H9 (cell line): Measurements from ENCODE around the gene DPH6. TPM values are rescaled to one million over a fixed set of nuclear protein-coding genes. Genes with fewer than 3 reads are reported as not detected.

ENCODE experiments used
- DNase-seq: peaks from one replicate; pipeline ENCODE4 v3.0.0-alpha.2; 2017
- H2AFZ ChIP-seq: one replicate; pipeline ENCODE4 v1.6.1; 2013; ENCODE audit warnings: mild to moderate bottlenecking, low read length, control low read depth, moderate library complexity
- H2AK5ac ChIP-seq: 2 replicates; pipeline ENCODE4 v1.6.1; 2013; ENCODE audit warnings: low read length, control low read depth, mixed read lengths; ENCODE audit not compliant: insufficient read length
- H2BK120ac ChIP-seq: one replicate; pipeline ENCODE4 v1.6.1; 2013; ENCODE audit warnings: low read depth, mild to moderate bottlenecking, low read length, control low read depth, inconsistent platforms; ENCODE audit not compliant: poor library complexity, severe bottlenecking
- H2BK12ac ChIP-seq: 2 replicates; pipeline ENCODE4 v1.6.1; 2013; ENCODE audit warnings: low read length, control low read depth, mixed read lengths, low read depth; ENCODE audit not compliant: insufficient read length
- H2BK15ac ChIP-seq: 2 replicates; pipeline ENCODE4 v1.6.1; 2013; ENCODE audit warnings: low read depth, low read length, control low read depth
- H2BK20ac ChIP-seq: one replicate; pipeline ENCODE4 v1.6.1; 2013; ENCODE audit warnings: low read depth, mild to moderate bottlenecking, low read length, control low read depth, inconsistent platforms; ENCODE audit not compliant: poor library complexity, severe bottlenecking
- H2BK5ac ChIP-seq: 2 replicates; pipeline ENCODE4 v1.6.1; 2013; ENCODE audit warnings: low read length, control low read depth, mixed read lengths; ENCODE audit not compliant: insufficient read length
- H3K14ac ChIP-seq: 2 replicates; pipeline ENCODE4 v1.6.1; 2013; ENCODE audit warnings: low read length, control low read depth; ENCODE audit not compliant: insufficient read depth
- H3K18ac ChIP-seq: 2 replicates; pipeline ENCODE4 v1.6.1; 2013; ENCODE audit warnings: low read depth, mild to moderate bottlenecking, mixed read lengths, low read length, control low read depth; ENCODE audit not compliant: insufficient read length
- H3K23ac ChIP-seq: 2 replicates; pipeline ENCODE4 v1.6.1; 2013; ENCODE audit warnings: low read length, control low read depth, mixed read lengths, low read depth; ENCODE audit not compliant: insufficient read length
- H3K23me2 ChIP-seq: 2 replicates; pipeline ENCODE4 v1.6.1; 2013; ENCODE audit warnings: low read depth, mild to moderate bottlenecking, mixed read lengths, low read length, control low read depth; ENCODE audit not compliant: insufficient read length, poor library complexity, severe bottlenecking
- H3K27ac ChIP-seq: 2 replicates; pipeline ENCODE4 v1.5.1; 2013; ENCODE audit warnings: low read length, control low read depth, mixed read lengths, low read depth; ENCODE audit not compliant: insufficient read length
- H3K27me3 ChIP-seq: 2 replicates; pipeline ENCODE4 v1.6.1; 2013; ENCODE audit warnings: low read length, control low read depth, inconsistent platforms; ENCODE audit not compliant: insufficient read depth
- H3K4ac ChIP-seq: 2 replicates; pipeline ENCODE4 v1.6.1; 2013; ENCODE audit warnings: low read depth, mild to moderate bottlenecking, control low read depth, inconsistent platforms, low read length, moderate library complexity
- H3K4me1 ChIP-seq: 2 replicates; pipeline ENCODE4 v1.6.1; 2013; ENCODE audit warnings: low read length, control low read depth, inconsistent platforms; ENCODE audit not compliant: insufficient read depth
- H3K4me2 ChIP-seq: 2 replicates; pipeline ENCODE4 v1.6.1; 2013; ENCODE audit warnings: low read length, control low read depth, mixed read lengths; ENCODE audit not compliant: insufficient read length, insufficient read depth
- H3K56ac ChIP-seq: 2 replicates; pipeline ENCODE4 v1.6.1; 2013; ENCODE audit warnings: low read depth, mild to moderate bottlenecking, mixed read lengths, low read length, control low read depth; ENCODE audit not compliant: insufficient read length
- H3K79me1 ChIP-seq: 2 replicates; pipeline ENCODE4 v1.6.1; 2013; ENCODE audit warnings: low read depth, mild to moderate bottlenecking, moderate library complexity, low read length, control low read depth, inconsistent platforms; ENCODE audit not compliant: insufficient read depth, poor library complexity, severe bottlenecking
- H3K79me2 ChIP-seq: 2 replicates; pipeline ENCODE4 v1.6.1; 2013; ENCODE audit warnings: low read length, control low read depth, inconsistent platforms; ENCODE audit not compliant: insufficient read depth
- H3K9ac ChIP-seq: 2 replicates; pipeline ENCODE4 v1.6.1; 2013; ENCODE audit warnings: low read length, control low read depth, mixed read lengths; ENCODE audit not compliant: insufficient read length; ENCODE audit errors: extremely low read depth
- H3K9me3 ChIP-seq: one replicate; pipeline ENCODE4 v1.6.1; 2013; ENCODE audit warnings: low read depth, low read length, inconsistent platforms; ENCODE audit not compliant: control insufficient read depth
- H3T11ph ChIP-seq: one replicate; pipeline ENCODE4 v1.6.1; 2013; ENCODE audit warnings: mild to moderate bottlenecking, low read length, control low read depth, inconsistent platforms
- H4K20me1 ChIP-seq: one replicate; pipeline ENCODE4 v1.6.1; 2013; ENCODE audit not compliant: control insufficient read depth, insufficient read length, insufficient read depth
- H4K5ac ChIP-seq: 2 replicates; pipeline ENCODE4 v1.6.1; 2013; ENCODE audit warnings: low read depth, mild to moderate bottlenecking, mixed read lengths, low read length, control low read depth; ENCODE audit not compliant: insufficient read length
- H4K8ac ChIP-seq: replicated peaks from 2 replicates; pipeline ENCODE4 v1.6.1; 2013; ENCODE audit warnings: low read length, control low read depth, mixed read lengths, low read depth; ENCODE audit not compliant: insufficient read length
- H4K91ac ChIP-seq: 2 replicates; pipeline ENCODE4 v1.6.1; 2013; ENCODE audit warnings: low read depth, mild to moderate bottlenecking, moderate library complexity, mixed read lengths, low read length, control low read depth; ENCODE audit not compliant: insufficient read length
- H3K27ac Mint-ChIP-seq, 3 experiments: 2 replicates in 2 of 3; 3 replicates in 1 of 3; pipeline ENCODE4 v1.8.0; 2020 to 2021; ENCODE audit warnings: mixed read lengths in 3 of 3, mild to moderate bottlenecking in 1 of 3, moderate library complexity in 1 of 3
- H3K27me3 Mint-ChIP-seq: 2 replicates; pipeline ENCODE4 v1.8.0; 2021; ENCODE audit warnings: low read depth, mild to moderate bottlenecking, moderate library complexity, mixed read lengths
- H3K36me3 Mint-ChIP-seq, 3 experiments: 2 replicates in 2 of 3; 3 replicates in 1 of 3; pipeline ENCODE4 v1.8.0; 2020 to 2021; ENCODE audit warnings: low read depth in 3 of 3, mixed read lengths in 3 of 3; ENCODE audit not compliant: insufficient read depth in 1 of 3
- H3K4me1 Mint-ChIP-seq, 2 experiments: 2 replicates each; pipeline ENCODE4 v1.8.0; 2020; ENCODE audit warnings: mixed read lengths in 2 of 2
- H3K4me3 Mint-ChIP-seq, 2 experiments: 2 replicates in 1 of 2; 3 replicates in 1 of 2; pipeline ENCODE4 v1.8.0; 2020 to 2021; ENCODE audit warnings: mild to moderate bottlenecking in 2 of 2, mixed read lengths in 2 of 2, moderate library complexity in 1 of 2
- H3K9me3 Mint-ChIP-seq, 2 experiments: 2 replicates in 1 of 2; 3 replicates in 1 of 2; pipeline ENCODE4 v1.8.0; 2020; ENCODE audit warnings: mild to moderate bottlenecking in 2 of 2, mixed read lengths in 2 of 2, moderate library complexity in 1 of 2
- WGBS: extraction: QIAGEN DNeasy Blood & Tissue Kit; methylation state at CpG from one replicate; pipeline ENCODE4 v1.1.7; 2013; ENCODE audit warnings: missing lambda C conversion rate, low lambda C conversion rate, mixed read lengths; ENCODE audit not compliant: insufficient read length; ENCODE audit errors: extremely low coverage; 5-methylcytosine and 5-hydroxymethylcytosine counted together
- total RNA-seq: library from RNA; stranded (reverse); gene quantifications from 2 replicates; pipeline ENCODE4 v1.2.1, GENCODE V29; 2021
- TF ChIP-seq, protein P1 (sequence below): fragments of 200-600 bp; sonication (generic); conservative IDR thresholded peaks from 3 replicates; pipeline ENCODE4 v1.8.0; 2021; ENCODE audit warnings: antibody characterized with exemption, mild to moderate bottlenecking

Gene DPH6
- total RNA-seq, 1 experiment from 2014 or later = 42.0 TPM

DNA sequence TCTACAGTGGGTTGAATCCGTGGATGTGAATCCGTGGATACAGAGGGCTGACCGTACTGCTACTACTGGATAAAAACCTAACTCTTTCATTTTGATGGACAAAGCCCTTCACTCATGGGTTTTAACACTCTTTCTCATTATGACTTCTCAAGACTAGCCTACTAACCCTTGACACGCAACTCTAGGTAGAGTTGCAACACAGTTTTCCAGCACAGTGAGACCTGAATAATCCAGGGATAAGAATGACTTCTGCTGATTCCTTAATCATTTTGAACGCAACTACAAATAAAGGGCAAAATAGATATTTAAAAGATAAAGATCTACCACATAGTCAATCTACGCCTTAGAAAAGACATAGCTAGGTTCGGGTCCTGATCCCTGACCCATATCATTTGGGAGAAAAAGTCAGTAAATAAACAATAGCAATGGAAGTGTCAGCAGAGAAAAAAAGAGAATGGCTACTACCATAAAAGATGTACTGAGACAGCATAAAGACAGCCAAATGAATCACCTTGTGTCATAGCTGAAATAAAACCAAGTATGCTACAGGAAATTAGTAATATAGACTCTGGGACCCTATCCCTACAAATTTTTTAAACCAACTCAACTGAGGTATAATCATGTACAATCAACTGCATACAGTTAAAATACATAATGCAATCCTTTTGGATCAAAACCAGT, 87.6 kb downstream of the DPH6 start:
- no peak overlapping the region for H3K4ac ChIP-seq
- H3K27me3 ChIP-seq = no peaks in the 10 kb centered on the region
- no peak overlapping the region; a peak in 1 of 7 replicates for H3K27ac Mint-ChIP-seq
- H3K56ac ChIP-seq = no peak overlapping the region
- no peak overlapping the region for H3T11ph ChIP-seq
- WGBS = no CpG with 5 or more reads among the region's 7 CpGs
- no peaks in the 10 kb centered on the region for H3K9me3 Mint-ChIP-seq
- H3K4me1 Mint-ChIP-seq = no peaks in the 10 kb centered on the region
- no peak overlapping the region for H2AK5ac ChIP-seq
- no peak overlapping the region for H2BK5ac ChIP-seq
- no peak overlapping the region for H3K23ac ChIP-seq
- H4K5ac ChIP-seq = no peak overlapping the region
- no peaks in the 10 kb centered on the region for H3K27me3 Mint-ChIP-seq
- no peak overlapping the region for H2AFZ ChIP-seq
- H4K91ac ChIP-seq = no peak overlapping the region
- H3K9me3 ChIP-seq = no peaks in the 10 kb centered on the region
- H4K8ac ChIP-seq = no peak overlapping the region
- no peaks in the 10 kb centered on the region for H4K20me1 ChIP-seq
- no peaks in the 10 kb centered on the region for H3K79me1 ChIP-seq
- H3K23me2 ChIP-seq = no peaks in the 10 kb centered on the region
- H3K14ac ChIP-seq = no peak overlapping the region
- no peak overlapping the region for H3K4me3 Mint-ChIP-seq
- H2BK12ac ChIP-seq = no peak overlapping the region
- TF ChIP-seq, protein P1, sequence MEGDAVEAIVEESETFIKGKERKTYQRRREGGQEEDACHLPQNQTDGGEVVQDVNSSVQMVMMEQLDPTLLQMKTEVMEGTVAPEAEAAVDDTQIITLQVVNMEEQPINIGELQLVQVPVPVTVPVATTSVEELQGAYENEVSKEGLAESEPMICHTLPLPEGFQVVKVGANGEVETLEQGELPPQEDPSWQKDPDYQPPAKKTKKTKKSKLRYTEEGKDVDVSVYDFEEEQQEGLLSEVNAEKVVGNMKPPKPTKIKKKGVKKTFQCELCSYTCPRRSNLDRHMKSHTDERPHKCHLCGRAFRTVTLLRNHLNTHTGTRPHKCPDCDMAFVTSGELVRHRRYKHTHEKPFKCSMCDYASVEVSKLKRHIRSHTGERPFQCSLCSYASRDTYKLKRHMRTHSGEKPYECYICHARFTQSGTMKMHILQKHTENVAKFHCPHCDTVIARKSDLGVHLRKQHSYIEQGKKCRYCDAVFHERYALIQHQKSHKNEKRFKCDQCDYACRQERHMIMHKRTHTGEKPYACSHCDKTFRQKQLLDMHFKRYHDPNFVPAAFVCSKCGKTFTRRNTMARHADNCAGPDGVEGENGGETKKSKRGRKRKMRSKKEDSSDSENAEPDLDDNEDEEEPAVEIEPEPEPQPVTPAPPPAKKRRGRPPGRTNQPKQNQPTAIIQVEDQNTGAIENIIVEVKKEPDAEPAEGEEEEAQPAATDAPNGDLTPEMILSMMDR = no peak
- no peak overlapping the region for H3K4me2 ChIP-seq
- DNase-seq = no peak
- no peak overlapping the region for H2BK20ac ChIP-seq
- no peak overlapping the region for H2BK120ac ChIP-seq
- H3K18ac ChIP-seq = no peak overlapping the region
- H3K79me2 ChIP-seq = no peaks in the 10 kb centered on the region
- no peaks in the 10 kb centered on the region for H3K4me1 ChIP-seq
- no peak overlapping the region for H2BK15ac ChIP-seq
- H3K27ac ChIP-seq = no peak overlapping the region
- H3K9ac ChIP-seq = no peak overlapping the region
- no peaks in the 10 kb centered on the region for H3K36me3 Mint-ChIP-seq
